Keratinocyte (primary cell): Measurements from ENCODE around the gene PALM3. TPM values are rescaled to one million over a fixed set of nuclear protein-coding genes. Genes with fewer than 3 reads are reported as not detected.
A peak's percentile ranks its signal among the peaks of the same experiment; 100 is the strongest.

ENCODE experiments used
- DNase-seq: peaks from one replicate; pipeline ENCODE4 v3.0.0-alpha.2; 2011; ENCODE audit warnings: low read depth, missing footprints, low spot score
- FAIRE-seq: peaks from 2 replicates; lab custom pipeline; 2011; peaks lifted over from hg19 to GRCh38; lab: Jason Lieb, UNC
- H2AFZ ChIP-seq: 2 replicates; pipeline ENCODE4 v1.6.0; 2012; ENCODE audit warnings: low read length, control low read depth, inconsistent platforms; ENCODE audit not compliant: control insufficient read depth
- H3K27ac ChIP-seq: 2 replicates; pipeline ENCODE4 v1.5.1; 2011; ENCODE audit warnings: low read length; ENCODE audit not compliant: control insufficient read depth, insufficient read depth
- H3K27me3 ChIP-seq: 3 replicates; pipeline ENCODE4 v1.6.0; 2011; ENCODE audit warnings: low read length; ENCODE audit not compliant: control insufficient read depth, insufficient read depth; ENCODE audit errors: extremely low read depth
- H3K36me3 ChIP-seq, 2 experiments: 2 replicates in 1 of 2; 3 replicates in 1 of 2; pipeline ENCODE4 v1.5.1; 2011; ENCODE audit warnings: low read length in 2 of 2, mild to moderate bottlenecking in 1 of 2; ENCODE audit not compliant: control insufficient read depth in 2 of 2, insufficient read depth in 2 of 2; ENCODE audit errors: extremely low read depth in 1 of 2
- H3K4me1 ChIP-seq: 3 replicates; pipeline ENCODE4 v1.5.1; 2011; ENCODE audit warnings: low read length; ENCODE audit not compliant: control insufficient read depth, insufficient read depth; ENCODE audit errors: extremely low read depth
- H3K4me2 ChIP-seq: 3 replicates; pipeline ENCODE4 v1.6.0; 2011; ENCODE audit warnings: low read depth, low read length; ENCODE audit not compliant: control insufficient read depth, insufficient read depth; ENCODE audit errors: extremely low read depth
- H3K4me3 ChIP-seq, 3 experiments: fragments of 200-600 bp in 1 of 3; sonication (generic) in 1 of 3; 2 replicates in 2 of 3; 3 replicates in 1 of 3; pipeline ENCODE4 v1.5.1; 2011 to 2016; ENCODE audit warnings: low read length in 3 of 3, mild to moderate bottlenecking in 3 of 3, control low read depth in 2 of 3, inconsistent platforms in 1 of 3, low read depth in 1 of 3, mixed read lengths in 1 of 3, mixed run types in 1 of 3, moderate library complexity in 1 of 3; ENCODE audit not compliant: control insufficient read depth in 2 of 3, insufficient read depth in 2 of 3; ENCODE audit errors: extremely low read depth in 1 of 3
- H3K79me2 ChIP-seq: 2 replicates; pipeline ENCODE4 v1.6.0; 2012; ENCODE audit warnings: low read length; ENCODE audit not compliant: control insufficient read depth, insufficient read depth
- H3K9ac ChIP-seq: 3 replicates; pipeline ENCODE4 v1.6.0; 2011; ENCODE audit warnings: low read length; ENCODE audit not compliant: control insufficient read depth, insufficient read depth; ENCODE audit errors: extremely low read depth
- H3K9me1 ChIP-seq: 3 replicates; pipeline ENCODE4 v1.6.0; 2011; ENCODE audit warnings: low read length; ENCODE audit not compliant: control insufficient read depth, insufficient read depth; ENCODE audit errors: extremely low read depth
- H3K9me3 ChIP-seq: 2 replicates; pipeline ENCODE4 v1.5.1; 2012; ENCODE audit warnings: low read depth, low read length; ENCODE audit not compliant: control insufficient read depth
- H4K20me1 ChIP-seq: 3 replicates; pipeline ENCODE4 v1.6.0; 2011; ENCODE audit warnings: low read length; ENCODE audit not compliant: control insufficient read depth, insufficient read depth; ENCODE audit errors: extremely low read depth
- EZH2 ChIP-seq: IDR thresholded peaks from one replicate; pipeline ENCODE4 v1.6.1; 2012; ENCODE audit warnings: inconsistent platforms, mild to moderate bottlenecking, low read length, moderate library complexity
- dilution Hi-C: fragments of 300-500 bp; cut with MboI; formaldehyde crosslinking; loops from one replicate; pipeline ENCODE4 v1.7.0; 2020; ENCODE audit warnings: low sequenced_read_pairs; ENCODE audit not compliant: extremely low pct_ligation_motif_present
- polyA plus RNA-seq, 5 experiments: library from polyadenylated mRNA; depleted of rRNA in 3 of 5; stranded (reverse) in 3 of 5; stranded (forward) in 1 of 5; unstranded in 1 of 5; fragments of >200 nt; gene quantifications; 1 replicate in 1 of 5; 2 replicates in 3 of 5; 3 replicates in 1 of 5; pipeline versions ENCODE4 v1.2.1 to v1.2.3, GENCODE V29; 2011 to 2012; ENCODE audit warnings: missing spikeins in 2 of 5, low read depth in 1 of 5, low replicate concordance in 1 of 5
- TF ChIP-seq, protein P1 (sequence below), 3 experiments: IDR thresholded peaks in 1 of 3; conservative IDR thresholded peaks in 1 of 3; optimal IDR thresholded peaks in 1 of 3; 2 replicates in 2 of 3; 3 replicates in 1 of 3; pipeline versions ENCODE3 to v1.5.1; 2011; ENCODE audit warnings: low read length in 3 of 3, mild to moderate bottlenecking in 3 of 3, moderate library complexity in 2 of 3, control low read depth in 1 of 3, inconsistent platforms in 1 of 3; ENCODE audit not compliant: insufficient read depth in 2 of 3; ENCODE audit errors: extremely low read depth in 1 of 3

The PALM3 gene
- polyA plus RNA-seq, 1 donor (not counting 4 experiments of a cell fraction or from before 2014, with no cell fraction given), result not detected

GRCh38 chr19:14005349-14006084 is 56.4 kb downstream of the PALM3 start:
- no peak for TF ChIP-seq EZH2
- TF ChIP-seq, protein P1, sequence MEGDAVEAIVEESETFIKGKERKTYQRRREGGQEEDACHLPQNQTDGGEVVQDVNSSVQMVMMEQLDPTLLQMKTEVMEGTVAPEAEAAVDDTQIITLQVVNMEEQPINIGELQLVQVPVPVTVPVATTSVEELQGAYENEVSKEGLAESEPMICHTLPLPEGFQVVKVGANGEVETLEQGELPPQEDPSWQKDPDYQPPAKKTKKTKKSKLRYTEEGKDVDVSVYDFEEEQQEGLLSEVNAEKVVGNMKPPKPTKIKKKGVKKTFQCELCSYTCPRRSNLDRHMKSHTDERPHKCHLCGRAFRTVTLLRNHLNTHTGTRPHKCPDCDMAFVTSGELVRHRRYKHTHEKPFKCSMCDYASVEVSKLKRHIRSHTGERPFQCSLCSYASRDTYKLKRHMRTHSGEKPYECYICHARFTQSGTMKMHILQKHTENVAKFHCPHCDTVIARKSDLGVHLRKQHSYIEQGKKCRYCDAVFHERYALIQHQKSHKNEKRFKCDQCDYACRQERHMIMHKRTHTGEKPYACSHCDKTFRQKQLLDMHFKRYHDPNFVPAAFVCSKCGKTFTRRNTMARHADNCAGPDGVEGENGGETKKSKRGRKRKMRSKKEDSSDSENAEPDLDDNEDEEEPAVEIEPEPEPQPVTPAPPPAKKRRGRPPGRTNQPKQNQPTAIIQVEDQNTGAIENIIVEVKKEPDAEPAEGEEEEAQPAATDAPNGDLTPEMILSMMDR (optimal IDR thresholded peaks at IDR 0.05 in 1 of 3, IDR thresholded peaks at IDR 0.05 in 1 of 3, conservative IDR thresholded peaks at IDR 0.05 in 1 of 3; ENCODE audit: extremely low read depth in 1 of 3, insufficient read depth in 2 of 3, low read length in 3 of 3), result no peak

DNA sequence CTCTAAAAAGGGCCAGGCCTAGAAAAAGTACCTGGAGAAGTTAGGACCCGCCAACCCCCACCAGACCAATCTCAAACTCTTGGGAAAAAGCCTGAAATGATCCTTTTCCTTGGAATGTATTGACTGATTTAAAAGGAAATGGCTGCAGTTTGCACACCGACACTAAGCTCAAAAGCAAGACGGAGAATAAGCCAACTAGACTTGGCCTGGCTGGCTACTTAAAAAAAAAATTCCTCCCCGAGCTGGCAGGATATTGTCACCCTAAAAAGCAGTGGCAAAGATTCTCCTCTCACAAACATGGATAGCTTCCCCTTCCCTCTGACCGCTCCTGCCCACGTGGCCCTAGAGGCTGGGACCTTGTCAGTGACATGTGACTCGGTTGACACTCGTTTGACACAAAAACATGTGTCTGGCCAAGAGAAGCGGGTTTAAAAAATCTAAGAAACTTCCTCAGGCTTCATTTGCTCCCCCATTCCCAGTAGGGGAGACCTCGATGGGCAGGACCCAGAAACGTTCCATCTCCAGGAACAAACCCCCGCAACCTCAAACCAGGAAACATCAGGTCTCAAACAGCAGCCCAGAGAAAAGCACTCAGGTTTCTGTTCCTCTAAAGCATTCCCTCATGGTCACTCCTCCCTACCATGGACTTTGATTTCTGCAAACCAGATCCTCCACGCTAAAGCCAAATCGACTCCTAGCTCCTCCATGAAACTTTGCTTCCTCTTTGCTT is 57.1 kb downstream of the PALM3 start:
- Histone ChIP-seq H3K9me1 (no peaks in the 10 kb centered on the region), H3K27me3 (no peaks in the 10 kb centered on the region), H4K20me1 (no peaks in the 10 kb centered on the region), H3K36me3 (peaks cover 0 to 2% of the 10 kb centered on the region in 2 experiments), H3K4me3 (peak overlapping the region in 2 of 3 experiments; percentile 18 to 39), H3K4me1 (peaks cover 30% of the 10 kb centered on the region), H3K9me3 (no peaks in the 10 kb centered on the region), H3K9ac (peak overlapping the region; percentile 5), H3K27ac (peak overlapping the region; percentile 7), H2AFZ (peak overlapping the region; percentile 4), H3K4me2 (peak overlapping the region; percentile 55), H3K79me2 (peaks cover 10% of the 10 kb centered on the region)
- FAIRE-seq, result no peak
- TF ChIP-seq, protein P1 (optimal IDR thresholded peaks at IDR 0.05 in 1 of 3, IDR thresholded peaks at IDR 0.05 in 1 of 3, conservative IDR thresholded peaks at IDR 0.05 in 1 of 3; ENCODE audit: extremely low read depth in 1 of 3, insufficient read depth in 2 of 3, low read length in 3 of 3), result no peak
- TF ChIP-seq EZH2, result no peak
- dilution Hi-C loops, result no loop called here
- DNase-seq, result no peak

More at GRCh38 chr19:14005349-14006084, 56.4 kb downstream of the PALM3 start:
- Histone ChIP-seq H3K9me3 (no peaks in the 10 kb centered on the region), H3K36me3 (peaks cover 0 to 2% of the 10 kb centered on the region in 2 experiments), H3K79me2 (peaks cover 6% of the 10 kb centered on the region), H3K4me3 (peak overlapping the region; percentile 46 to 75 (median 59)), H3K9me1 (no peaks in the 10 kb centered on the region), H3K4me2 (peak overlapping the region; percentile 55), H3K27me3 (no peaks in the 10 kb centered on the region), H4K20me1 (no peaks in the 10 kb centered on the region), H3K27ac (peak overlapping the region; percentile 98), H3K9ac (peak overlapping the region; percentile 97), H3K4me1 (peaks cover 30% of the 10 kb centered on the region), H2AFZ (no peak overlapping the region)
- DNase-seq, result peak; percentile 44
- FAIRE-seq, result no peak
- dilution Hi-C loops, result no loop called here

Other genes starting within 250 kb of the PALM3 start
- gene NANOS3, start 184.9 kb downstream of the PALM3 start, polyA plus RNA-seq, result 0.18 TPM in 1 of 3 replicates, not detected in the others
- 0.22 to 0.57 TPM (median 0.26 TPM) in 3 replicates for gene BRME1, start 156.0 kb downstream of the PALM3 start, polyA plus RNA-seq
- gene CC2D1A, start 155.9 kb downstream of the PALM3 start, polyA plus RNA-seq, result 11.2 to 15.6 TPM (median 14.7 TPM) in 3 replicates
- gene PODNL1, start 123.7 kb downstream of the PALM3 start, polyA plus RNA-seq, result 1.0 to 2.1 TPM (median 1.5 TPM) in 3 replicates
- gene DCAF15, start 109.6 kb downstream of the PALM3 start, polyA plus RNA-seq, result 15.1 to 22.2 TPM (median 18.7 TPM) in 3 replicates
- 0.45 to 0.97 TPM (median 0.48 TPM) in 3 replicates for gene RFX1, start 55.8 kb downstream of the PALM3 start, polyA plus RNA-seq
- not detected in 3 replicates for gene RLN3, start 33.9 kb downstream of the PALM3 start, polyA plus RNA-seq
- 2.2 to 3.0 TPM (median 2.8 TPM) in 3 replicates for gene IL27RA, start 30.3 kb downstream of the PALM3 start, polyA plus RNA-seq
- 0.79 to 1.2 TPM (median 0.96 TPM) in 3 replicates for gene MISP3, start 10.7 kb upstream of the PALM3 start, polyA plus RNA-seq
- gene C19orf67, start 23.7 kb upstream of the PALM3 start, polyA plus RNA-seq, result not detected in 3 replicates
- 5.3 to 11.3 TPM (median 7.3 TPM) in 3 replicates for gene SAMD1, start 28.7 kb upstream of the PALM3 start, polyA plus RNA-seq
- gene PRKACA, start 55.7 kb upstream of the PALM3 start, polyA plus RNA-seq, result 10.1 to 57.2 TPM (median 13.7 TPM) in 3 replicates
- gene ASF1B, start 74.5 kb upstream of the PALM3 start, polyA plus RNA-seq, result 2.1 to 13.1 TPM (median 7.8 TPM) in 3 replicates
- 3.2 to 6.8 TPM (median 4.6 TPM) in 3 replicates for gene ADGRL1, start 144.1 kb upstream of the PALM3 start, polyA plus RNA-seq